ENCODE data around the gene ZNF160.
"Not testable (repeated sequence)": the region's sequence is repeated elsewhere in the genome, so short reads cannot be mapped to it uniquely, and the experiment has no call there.

The ZNF160 gene

DNA sequence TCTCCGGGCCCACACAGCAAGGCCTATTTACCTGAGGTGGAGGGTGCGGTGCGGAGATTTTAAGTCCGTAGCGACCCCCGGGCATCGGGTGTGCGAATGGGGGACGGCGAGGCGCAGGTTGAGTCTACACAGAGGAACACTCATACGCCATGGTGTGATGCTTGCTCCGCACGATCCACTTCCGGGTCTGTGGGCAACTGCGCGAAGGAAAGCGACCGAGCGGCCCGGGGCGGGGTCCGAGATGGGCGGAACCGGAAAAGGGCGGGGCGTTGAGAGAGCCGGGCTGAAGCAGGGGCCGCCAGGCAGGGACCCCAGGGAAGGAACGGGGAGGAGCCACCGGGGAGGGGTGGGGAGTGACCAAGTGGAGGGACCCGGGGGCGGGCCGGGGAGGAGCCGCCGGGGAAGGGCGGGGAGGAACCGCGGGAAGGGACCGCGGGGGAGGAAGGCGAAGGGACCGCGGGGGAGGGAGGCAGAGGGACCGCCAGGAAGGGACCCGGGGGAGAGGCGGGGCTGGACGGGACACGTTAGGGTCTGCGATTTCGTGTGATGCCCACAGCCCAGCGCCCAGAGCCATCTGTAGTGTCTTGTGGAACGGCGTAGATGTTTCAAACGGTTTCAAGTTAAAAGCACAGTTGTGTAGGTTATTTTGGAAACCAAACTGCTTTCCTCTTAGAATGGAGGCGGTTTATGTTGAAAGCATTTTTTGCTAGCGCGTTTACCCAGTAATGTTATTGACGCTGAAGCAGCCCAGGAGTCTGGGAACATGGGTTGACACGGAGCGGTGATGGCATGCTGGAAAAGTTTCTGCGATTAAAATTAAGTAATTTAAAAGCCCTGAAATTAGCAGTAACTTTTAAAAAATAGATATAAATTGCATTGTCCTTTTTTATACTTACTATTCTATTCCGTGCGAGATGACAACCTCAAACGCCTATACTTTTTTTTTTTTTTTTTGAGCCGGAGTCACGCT is at the start of gene ZNF160:
Gene ZNF160, minus strand, starts transcription at position 189 of the 970 bp plus-strand sequence. CDS start 17,146 bp downstream, outside the sequence.
- peak; percentile 95 to 98 for DNase-seq (ENCODE audit: low read depth in 2 of 2)

DNA sequence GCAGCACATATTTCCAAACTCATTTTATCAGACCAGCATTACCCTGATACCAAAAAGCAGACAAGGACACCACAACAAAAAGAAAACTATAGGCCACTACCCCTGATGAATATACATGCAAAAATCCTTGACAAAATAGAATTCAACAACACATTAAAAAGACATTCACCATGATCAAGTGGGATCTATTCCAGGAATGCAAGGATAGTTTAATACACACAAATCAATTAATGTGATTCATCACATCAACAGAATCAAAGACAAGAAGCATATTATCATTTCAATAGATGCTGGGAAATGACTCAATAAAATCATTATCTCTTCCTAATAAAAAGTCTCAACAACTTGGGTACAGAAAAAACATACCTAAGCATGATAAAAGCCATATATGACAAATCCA is 44.4 kb upstream of the ZNF160 start:
- DNase-seq (ENCODE audit: low read depth in 2 of 2) = no peak

DNA sequence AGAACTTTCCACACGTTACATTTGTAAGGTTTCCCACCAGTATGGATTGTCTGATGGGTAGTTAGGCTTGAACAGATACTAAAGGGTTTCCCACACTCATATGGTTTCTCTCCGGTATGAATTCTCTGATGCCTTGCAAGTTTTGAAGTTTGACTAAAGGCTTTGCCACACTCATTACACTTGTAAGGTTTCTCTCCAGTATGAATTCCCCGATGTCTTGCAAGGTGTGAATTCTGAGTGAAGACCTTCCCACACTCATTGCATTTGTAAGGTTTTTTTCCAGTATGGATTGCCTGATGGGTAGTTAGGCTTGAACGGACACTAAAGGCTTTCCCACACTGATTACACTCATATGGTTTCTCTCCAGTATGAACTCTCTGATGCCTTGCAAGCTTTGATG is 37.1 kb upstream of the ZNF160 start:
- no peak for DNase-seq (ENCODE audit: low read depth in 2 of 2)

DNA sequence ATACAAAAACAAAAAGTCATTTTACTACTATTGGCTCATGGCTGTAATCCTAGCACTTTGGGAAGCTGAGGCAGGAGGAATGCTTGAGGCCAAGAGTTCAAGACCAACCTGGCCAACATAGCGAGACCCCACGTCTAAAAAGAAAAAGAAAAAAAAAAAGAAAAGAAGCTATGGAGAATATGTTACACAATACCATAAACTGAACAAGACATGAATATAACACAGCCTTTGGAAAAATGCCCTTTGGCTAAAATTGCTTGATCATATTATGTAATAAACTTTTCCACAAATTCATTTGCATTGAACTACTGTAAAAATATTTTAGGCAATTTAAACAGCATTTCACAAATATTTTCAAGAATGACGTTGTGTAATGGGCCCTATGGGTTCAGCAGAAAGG is 33.2 kb upstream of the ZNF160 start:
- DNase-seq (ENCODE audit: low read depth in 2 of 2) = no peak

DNA sequence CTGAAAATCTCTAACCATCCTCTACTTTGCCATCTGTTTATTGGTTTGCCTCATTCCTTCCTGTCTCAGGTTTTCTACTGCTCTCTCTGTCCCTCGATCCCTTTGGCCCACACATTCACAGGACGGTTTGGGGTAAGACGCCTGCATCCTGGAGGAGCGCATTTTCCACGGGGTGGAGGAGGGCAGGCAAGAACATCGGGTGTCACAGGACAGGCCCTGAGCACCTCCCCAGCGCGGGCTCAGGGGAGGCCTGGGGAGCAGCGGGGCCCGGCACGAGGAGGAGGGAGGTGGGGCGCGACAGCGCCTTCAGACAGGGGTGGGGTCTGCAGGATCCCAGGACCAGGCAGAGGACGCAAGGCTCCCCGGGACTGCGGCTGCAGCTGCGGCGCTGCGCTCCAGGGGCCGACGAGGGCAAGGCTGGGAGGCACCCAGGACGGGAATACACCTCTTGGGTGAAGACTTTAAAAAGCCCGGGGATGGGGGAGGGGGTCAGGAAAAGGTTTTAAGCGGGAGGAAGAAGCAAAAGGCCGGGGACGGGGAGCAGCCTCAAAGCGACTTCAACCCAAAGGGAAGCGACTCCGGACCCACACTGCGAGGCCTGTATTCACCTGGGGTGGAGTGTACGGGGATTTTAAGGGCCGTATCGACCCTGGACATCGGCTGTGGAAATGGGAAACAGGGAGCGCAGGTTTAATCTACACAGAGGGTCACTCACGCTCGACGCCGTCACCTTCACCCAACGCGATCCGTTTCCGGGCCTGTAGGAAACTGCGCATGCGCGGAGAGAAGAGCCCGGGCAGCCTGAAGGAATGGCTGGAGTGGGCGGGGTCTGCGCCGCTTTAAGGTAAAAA is 29.1 kb upstream of the ZNF160 start, which contains the start of gene ZNF415:
Gene ZNF415, minus strand, starts transcription at position 770 of the 851 bp plus-strand sequence. CDS start 10,234 bp downstream, outside the sequence.
- DNase-seq (ENCODE audit: low read depth in 2 of 2) = peak; percentile 23 to 39

DNA sequence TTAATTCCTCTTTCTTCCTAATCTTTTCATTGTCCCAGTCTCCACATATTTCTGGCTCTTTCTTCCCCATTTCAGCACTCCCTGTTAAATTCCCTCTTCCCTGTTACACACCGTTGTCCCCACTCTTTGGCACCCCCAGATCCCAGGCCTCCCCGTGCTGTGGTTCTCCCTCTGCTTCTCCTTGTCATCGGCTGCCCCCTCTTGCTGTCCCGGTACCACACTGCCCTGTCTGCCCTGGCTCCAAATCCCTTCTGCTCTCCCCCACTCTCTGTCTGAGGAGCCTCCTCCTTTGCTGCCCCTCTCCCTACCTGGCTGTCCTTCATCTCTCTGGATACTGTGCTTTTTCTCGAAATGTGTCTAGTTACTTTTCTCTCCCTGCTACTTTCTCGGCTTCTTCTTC is 28.5 kb upstream of the ZNF160 start:
- DNase-seq (ENCODE audit: low read depth in 2 of 2) = no peak

DNA sequence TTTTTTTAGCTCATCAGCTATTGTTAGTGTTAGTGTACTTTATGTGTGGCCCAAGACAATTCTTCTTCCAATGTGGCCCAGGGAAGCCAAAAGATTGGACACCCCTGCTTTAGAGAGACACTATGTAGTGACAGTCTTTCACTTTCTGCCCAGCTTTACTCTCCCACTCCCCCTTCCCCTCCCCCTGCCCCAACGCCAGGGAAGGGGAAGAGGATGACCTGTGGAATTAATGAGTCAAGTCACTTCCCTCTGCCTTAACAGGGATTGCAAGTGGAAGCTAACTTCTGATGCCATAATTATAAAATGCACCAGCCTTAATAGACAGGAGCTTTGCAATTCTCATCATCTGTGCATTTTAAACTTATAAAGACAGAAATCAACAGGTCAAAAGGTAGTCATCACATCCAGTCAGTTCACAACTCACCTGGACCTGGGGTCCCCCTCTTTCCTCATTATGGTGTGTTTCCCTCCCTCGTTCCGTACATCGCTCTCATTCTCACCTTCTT is 27.9 kb upstream of the ZNF160 start:
- no peak for DNase-seq (ENCODE audit: low read depth in 2 of 2)

DNA sequence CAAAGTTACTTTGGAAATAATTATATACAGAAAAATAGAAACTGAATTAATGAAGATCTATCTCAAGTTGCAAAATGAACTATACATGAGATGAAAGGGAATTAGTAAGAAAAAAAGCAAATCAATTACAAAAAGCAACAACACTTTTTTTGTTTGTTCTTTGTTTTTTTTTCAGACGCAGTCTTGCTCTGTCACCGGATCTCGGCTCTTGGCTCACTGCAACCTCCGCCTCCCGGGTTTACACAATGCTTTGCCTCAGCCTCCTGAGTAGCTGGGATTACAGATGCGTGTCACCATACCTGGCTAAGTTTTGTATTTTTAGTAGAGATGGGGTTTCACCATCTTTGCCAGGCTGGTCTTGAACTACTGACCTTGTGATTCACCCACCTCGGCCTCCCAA is 27.3 kb upstream of the ZNF160 start:
- no peak for DNase-seq (ENCODE audit: low read depth in 2 of 2)

DNA sequence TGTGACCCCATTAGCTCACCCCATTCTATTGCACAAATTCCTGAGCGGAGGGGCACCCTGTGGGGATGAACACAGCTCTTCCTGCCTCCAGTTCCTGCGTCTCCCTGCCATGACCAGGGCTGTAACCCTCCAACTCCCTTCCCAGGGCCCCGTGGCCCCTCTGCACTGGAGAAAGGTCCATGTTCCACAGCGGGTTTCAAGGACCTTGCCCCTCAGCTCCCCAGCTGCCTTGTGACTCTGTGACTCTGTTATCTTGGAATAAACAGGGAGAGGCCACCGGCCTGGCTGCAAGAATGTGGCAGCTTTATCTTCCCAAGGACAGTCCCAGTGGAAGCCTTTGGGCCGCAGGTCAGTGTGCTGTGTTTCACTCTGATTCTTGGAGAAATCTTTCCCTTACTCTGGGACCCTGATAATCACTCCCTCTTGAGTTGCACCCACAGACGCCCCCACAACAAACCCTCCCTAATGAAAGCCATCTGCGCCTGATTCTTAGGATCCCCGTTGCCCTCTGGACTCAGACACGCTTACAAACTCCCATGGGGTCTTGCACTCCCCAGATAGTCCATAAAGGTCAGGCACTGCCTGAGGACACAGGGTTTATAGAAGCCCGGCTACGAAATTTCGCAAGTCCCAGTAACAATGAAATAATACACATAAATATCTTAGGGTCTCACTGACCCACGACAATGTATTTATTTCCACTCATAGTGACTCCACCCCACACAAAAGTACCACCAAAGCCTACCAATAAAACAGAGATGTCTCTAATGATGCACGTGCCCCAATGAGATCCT is 23.7 kb upstream of the ZNF160 start:
- not testable (repeated sequence) for DNase-seq (ENCODE audit: low read depth in 2 of 2)

DNA sequence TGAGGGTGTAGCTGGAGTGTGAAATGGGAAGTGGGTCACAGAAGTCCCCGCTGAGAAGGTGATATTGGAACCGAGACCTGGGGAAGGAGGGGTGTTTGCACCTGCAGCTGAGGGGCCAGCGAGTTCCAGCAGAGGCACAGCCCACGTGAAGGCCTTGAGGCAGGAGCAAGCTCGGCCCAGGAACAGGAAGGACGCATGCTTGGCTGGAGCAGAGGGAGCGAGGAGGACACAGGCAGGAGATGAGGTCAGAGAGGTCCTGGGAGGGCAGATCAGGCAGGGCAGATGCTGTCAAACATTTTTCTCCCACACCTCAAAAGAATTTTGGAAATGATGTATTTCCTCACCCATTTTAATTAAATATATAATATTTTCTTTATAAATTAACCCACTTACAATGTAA is 20.2 kb upstream of the ZNF160 start:
- DNase-seq (ENCODE audit: low read depth in 2 of 2) = no peak

DNA sequence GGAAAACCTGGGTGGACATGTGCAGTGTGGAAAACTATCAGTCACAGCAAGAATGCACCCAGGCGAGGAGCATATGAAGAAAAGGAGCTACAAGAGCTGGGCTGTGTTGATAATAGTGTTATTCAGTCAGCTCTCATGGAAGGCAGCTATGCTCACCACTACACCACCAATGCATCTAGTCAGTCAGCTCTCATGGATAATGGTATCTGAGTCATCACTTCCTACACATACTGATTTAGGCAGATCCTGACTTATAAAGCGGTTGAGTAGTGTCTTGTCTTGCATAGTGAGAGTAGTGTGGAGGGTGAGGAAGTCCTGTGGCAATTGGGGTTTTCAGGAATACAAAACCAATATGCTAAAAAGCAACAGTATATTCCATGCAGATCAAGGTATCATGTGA is 9.1 kb upstream of the ZNF160 start:
- no peak for DNase-seq (ENCODE audit: low read depth in 2 of 2)

DNA sequence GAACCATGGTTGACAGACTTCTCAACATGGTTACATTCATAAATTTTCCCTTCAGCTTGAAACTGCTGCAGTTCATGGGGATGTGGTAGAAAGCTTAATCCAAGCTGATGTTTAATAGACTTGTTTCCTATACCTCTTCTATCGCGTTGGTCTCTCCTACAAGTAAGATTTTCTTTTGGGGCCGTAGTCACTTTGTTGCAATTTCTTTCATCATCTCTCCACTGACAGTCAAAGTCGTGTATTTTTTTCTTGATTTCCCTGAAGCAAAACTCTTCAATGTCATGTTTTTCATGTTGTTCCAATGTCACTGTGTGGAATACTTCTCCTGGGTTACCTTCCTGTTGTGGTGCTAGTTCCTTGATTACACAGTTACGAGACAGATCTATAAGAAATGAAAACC is 6.3 kb upstream of the ZNF160 start:
- DNase-seq (ENCODE audit: low read depth in 2 of 2) = no peak

DNA sequence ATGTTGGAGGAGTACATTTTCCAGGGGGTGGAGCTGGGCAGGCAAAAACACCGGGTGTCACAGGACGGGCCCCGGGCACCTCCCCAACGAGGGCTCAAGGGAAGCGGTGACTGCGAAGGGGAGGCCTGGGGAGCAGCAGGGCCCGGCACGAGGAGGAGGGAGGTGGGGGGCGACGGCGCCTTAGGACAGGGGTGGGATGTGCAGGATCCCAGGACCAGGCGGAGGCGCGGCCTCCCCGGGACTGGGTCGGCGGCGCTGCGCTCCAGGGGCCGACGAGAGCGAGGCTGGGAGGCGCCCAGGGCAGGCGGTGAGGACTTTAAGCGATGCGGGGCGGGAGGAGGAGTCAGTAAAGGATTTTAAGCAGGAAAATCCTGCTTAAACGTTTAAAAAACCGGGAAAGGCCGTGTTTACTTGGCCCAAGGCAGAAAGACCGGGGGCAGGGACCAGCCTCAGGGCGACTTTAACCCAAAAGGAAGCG is 427 bp downstream of the ZNF160 start:
- DNase-seq (ENCODE audit: low read depth in 2 of 2) = peak in 1 of 2 donors; percentile 21

DNA sequence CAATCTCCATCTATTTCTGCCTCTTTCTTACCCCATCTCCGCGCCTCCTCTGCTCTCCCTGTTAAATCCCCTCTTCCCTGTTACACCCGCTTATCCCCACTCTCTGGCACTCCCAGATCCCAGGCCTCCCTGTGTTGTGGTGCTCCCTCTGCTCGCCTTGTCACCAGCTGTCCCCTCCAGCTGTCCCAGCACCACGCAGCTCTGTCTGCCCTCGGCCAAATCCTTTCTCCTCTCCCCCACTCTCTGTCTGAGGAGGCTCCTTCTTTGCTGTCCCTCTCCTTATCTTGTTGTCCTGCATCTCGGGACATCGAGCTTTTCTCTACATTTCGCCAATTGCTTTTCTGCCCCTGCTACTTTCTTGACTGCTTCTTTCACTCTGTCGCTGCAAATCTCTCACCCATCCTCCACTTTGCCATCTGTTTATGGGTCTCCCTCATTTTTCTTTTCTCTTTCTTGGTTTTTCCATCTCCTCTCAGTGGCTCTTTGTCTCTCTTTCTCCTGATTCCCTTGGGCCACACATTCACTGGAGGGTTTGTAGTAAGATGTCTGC is 941 bp downstream of the ZNF160 start:
- no peak for DNase-seq (ENCODE audit: low read depth in 2 of 2)

DNA sequence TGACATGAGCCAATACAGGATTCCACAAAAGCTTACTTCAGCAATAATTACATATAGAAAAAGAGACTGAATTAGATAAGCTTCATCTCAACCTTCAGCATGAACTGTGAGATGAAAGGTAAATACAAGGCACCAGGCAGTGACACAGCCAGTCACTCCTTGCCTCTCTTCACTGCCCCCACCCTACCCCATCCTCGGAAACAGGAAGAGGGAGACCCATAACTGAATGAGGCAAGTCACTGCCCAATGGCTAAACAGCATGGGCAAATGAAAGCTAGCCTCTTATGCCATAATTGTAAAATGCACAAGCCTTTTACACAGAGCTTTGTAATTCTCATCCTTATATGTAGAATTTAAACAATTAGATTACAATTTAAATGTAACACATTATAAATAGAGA is 1.7 kb downstream of the ZNF160 start:
- DNase-seq (ENCODE audit: low read depth in 2 of 2) = no peak

DNA sequence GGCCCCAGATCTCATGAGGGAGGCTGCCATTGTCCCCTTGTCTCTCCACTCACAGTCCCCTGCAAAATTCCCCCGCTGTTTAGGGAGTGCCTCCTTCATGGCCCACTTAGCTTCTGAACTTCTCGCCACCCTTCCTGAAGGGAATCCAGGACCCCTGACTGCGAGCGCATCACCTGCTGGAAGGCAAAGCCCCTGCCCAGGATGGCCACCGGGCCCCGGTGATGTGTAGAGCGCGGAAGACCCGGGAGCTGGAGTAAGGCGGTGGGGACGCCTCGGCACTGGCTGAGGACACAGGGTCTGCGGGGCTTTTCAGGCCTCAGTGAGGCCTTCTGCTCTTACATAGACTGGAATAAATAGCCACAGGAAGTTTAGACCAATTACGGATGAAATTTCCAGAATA is 4.7 kb downstream of the ZNF160 start:
- not testable (repeated sequence) for DNase-seq (ENCODE audit: low read depth in 2 of 2)

DNA sequence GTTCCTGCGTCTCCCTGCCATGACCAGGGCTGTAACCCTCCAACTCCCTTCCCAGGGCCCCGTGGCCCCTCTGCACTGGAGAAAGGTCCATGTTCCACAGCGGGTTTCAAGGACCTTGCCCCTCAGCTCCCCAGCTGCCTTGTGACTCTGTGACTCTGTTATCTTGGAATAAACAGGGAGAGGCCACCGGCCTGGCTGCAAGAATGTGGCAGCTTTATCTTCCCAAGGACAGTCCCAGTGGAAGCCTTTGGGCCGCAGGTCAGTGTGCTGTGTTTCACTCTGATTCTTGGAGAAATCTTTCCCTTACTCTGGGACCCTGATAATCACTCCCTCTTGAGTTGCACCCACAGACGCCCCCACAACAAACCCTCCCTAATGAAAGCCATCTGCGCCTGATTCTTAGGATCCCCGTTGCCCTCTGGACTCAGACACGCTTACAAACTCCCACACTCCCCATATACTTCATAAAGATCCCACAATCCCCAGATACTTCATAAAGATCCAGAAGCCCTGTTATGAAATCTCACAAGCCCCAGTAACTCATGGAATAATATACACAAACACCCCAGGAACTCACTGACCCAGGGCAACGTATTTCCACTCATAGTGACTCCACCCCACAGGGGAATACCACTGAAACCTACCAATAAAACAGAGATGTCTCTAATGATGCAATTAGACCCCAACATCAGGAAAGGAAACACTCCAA is 6.1 kb downstream of the ZNF160 start:
- DNase-seq (ENCODE audit: low read depth in 2 of 2) = not testable (repeated sequence)

DNA sequence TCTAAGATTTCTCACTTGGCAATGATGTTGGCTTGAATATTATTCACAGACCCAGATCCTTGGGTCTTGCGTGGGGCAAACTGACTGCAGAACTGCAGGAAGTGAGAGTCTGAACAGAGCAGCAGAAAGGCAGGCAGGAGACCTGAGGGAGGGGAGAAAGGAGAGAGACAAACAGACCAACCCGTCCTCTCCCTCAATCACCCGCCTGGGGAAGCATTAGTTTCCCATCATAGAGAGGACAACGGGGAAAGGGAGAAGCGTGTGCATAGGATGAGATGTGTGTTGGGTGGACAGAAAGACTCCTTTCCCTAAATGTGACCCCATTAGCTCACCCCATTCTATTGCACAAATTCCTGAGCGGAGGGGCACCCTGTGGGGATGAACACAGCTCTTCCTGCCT is 6.6 kb downstream of the ZNF160 start:
- DNase-seq (ENCODE audit: low read depth in 2 of 2) = not testable (repeated sequence)

DNA sequence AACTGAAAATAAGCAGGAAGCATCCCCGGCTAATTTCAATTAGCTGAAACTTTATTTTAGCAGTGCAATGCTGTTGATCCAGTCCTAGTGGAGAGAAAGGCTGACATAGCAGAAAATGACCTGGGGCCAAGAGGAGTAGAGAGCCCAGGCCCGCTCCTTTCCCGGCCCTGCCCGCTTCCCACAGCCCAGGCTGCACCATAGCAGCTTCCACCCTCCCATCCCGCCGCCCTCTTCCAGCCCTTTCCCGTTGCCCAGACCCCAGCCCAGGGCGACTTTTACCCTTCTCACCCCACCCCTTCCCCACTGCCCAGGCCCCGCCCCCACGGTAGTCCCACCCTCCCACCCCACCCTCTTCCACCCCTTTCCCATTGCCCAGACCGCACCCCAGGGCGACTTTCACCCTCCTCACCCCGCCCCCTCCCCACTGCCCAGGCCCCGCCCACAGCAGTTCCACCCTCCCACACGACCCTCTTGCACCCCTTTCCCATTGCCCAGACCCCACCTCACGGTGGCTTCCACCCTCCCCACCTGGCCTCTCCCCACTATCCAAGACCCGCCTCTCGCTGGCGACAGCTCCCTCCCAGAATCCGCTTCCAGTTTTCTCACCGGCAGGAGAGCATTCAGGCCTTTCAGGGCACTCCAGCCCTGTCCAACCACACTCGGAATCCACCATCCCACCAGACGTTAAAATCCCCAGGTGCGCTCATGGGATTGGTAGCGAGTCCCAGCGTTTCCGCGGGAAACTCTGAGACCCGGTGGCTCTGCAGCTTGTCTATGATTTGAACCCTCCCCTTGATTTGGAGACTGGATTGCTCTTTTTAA is 8.3 kb downstream of the ZNF160 start:
- DNase-seq (ENCODE audit: low read depth in 2 of 2) = no peak
